Measurements from ENCODE around the gene UNC93B1.

UNC93B1 gene

GRCh38 chr11:68010090-68011041, 6.5 kb upstream of the UNC93B1 start, which contains the start of gene ALDH3B1:
Gene ALDH3B1 (plus strand): TSS chr11:68010327. CDS start chr11:68015298, 4,971 bp downstream.
- no peak for TF ChIP-seq CTCF (IDR thresholded peaks at IDR 0.05)
- DNase-seq (ENCODE audit: low spot score) = peak; percentile 99
- H3K4me3 ChIP-seq = peak within 1 kb of the TSS; percentile 70
- peak within 1 kb of the TSS; percentile 88 to 99 for H3K27ac ChIP-seq

- no peak for TF ChIP-seq CTCF (IDR thresholded peaks at IDR 0.05)
- Histone ChIP-seq H3K4me3 (peak overlapping the region; percentile 70), H3K27ac (peak overlapping the region; percentile 88 to 99)
- no peak for DNase-seq (ENCODE audit: low spot score)
These were observed 5.6 kb upstream of the UNC93B1 start for GRCh38 chr11:68009391-68010089.

GRCh38 chr11:68008381-68009337, 4.8 kb upstream of the UNC93B1 start:
- DNase-seq (ENCODE audit: low spot score) = no peak
- Histone ChIP-seq H3K4me3 (no peak overlapping the region), H3K27ac (peak overlapping the region; percentile 88 to 99)
- TF ChIP-seq CTCF (IDR thresholded peaks at IDR 0.05) = no peak

- Histone ChIP-seq H3K4me3 (no peak overlapping the region), H3K27ac (peak overlapping the region in 1 of 2 donors; percentile 99)
- DNase-seq (ENCODE audit: low spot score) = no peak
- TF ChIP-seq CTCF (IDR thresholded peaks at IDR 0.05) = no peak
These were observed 3.8 kb upstream of the UNC93B1 start for GRCh38 chr11:68007498-68008380.

- Histone ChIP-seq H3K27ac (no peak overlapping the region), H3K4me3 (no peak overlapping the region)
- no peak for TF ChIP-seq CTCF (IDR thresholded peaks at IDR 0.05)
- DNase-seq (ENCODE audit: low spot score) = no peak
These were observed 2.8 kb upstream of the UNC93B1 start for GRCh38 chr11:68006606-68007166.
